T-cell (primary cell): ENCODE measurements around the gene IL34. TPM values are rescaled to one million over a fixed set of nuclear protein-coding genes. Genes with fewer than 3 reads are reported as not detected.
A peak's percentile ranks its signal among the peaks of the same experiment; 100 is the strongest.

Source experiments
- ATAC-seq, 4 experiments: fragments of 200-7000 bp in 3 of 4; fragments of 150-1000 bp in 1 of 4; cut with Tn5 transposase; replicated peaks in 1 of 4; 1 replicate in 3 of 4; 2 replicates in 1 of 4; pipeline ENCODE4 v1.10.0; 2021; ENCODE audit warnings: moderate library complexity in 3 of 4, mild to moderate bottlenecking in 2 of 4, moderate number of reproducible peaks in 1 of 4
- CTCF ChIA-PET, 2 donors: fragments of 300-600 bp; sonication (Branson Sonifier 250); formaldehyde crosslinking; loops; one replicate each; lab custom pipeline; 2022; ENCODE audit warnings: antibody characterized with exemption in 2 of 2; lab: Charles Lee
- POLR2A ChIA-PET, 2 donors: fragments of 300-600 bp; sonication (Branson Sonifier 250); formaldehyde crosslinking; loops; one replicate each; lab custom pipeline; 2022; ENCODE audit warnings: antibody characterized with exemption in 2 of 2; lab: Charles Lee
- DNase-seq, 35 experiments: peaks; one replicate each; pipeline versions ENCODE4 v3.0.0 to v3.0.0-alpha.2; 2013 to 2023
- H3K27ac ChIP-seq: one replicate; pipeline ENCODE4 v1.5.1; 2013; ENCODE audit warnings: low read length
- H3K27me3 ChIP-seq, 2 experiments: replicated peaks in 1 of 2; 1 replicate in 1 of 2; 2 replicates in 1 of 2; pipeline versions ENCODE4 v1.6.1 to v1.7.0; 2013; ENCODE audit warnings: low read length in 1 of 2, mixed read lengths in 1 of 2; ENCODE audit not compliant: control insufficient read depth in 2 of 2, insufficient read depth in 2 of 2; ENCODE audit errors: extremely low read depth in 1 of 2
- H3K36me3 ChIP-seq, 2 donors: 1 replicate in 1 of 2; 2 replicates in 1 of 2; pipeline versions ENCODE4 v1.6.1 to v1.7.0; 2013; ENCODE audit warnings: low read length in 1 of 2; ENCODE audit not compliant: control insufficient read depth in 2 of 2, insufficient read depth in 1 of 2; ENCODE audit errors: extremely low read depth in 1 of 2
- H3K4me1 ChIP-seq, 2 experiments: 1 replicate in 1 of 2; 2 replicates in 1 of 2; pipeline versions ENCODE4 v1.6.1 to v1.7.0; 2013; ENCODE audit warnings: low read length in 2 of 2, mixed read lengths in 1 of 2; ENCODE audit not compliant: insufficient read depth in 2 of 2, control insufficient read depth in 1 of 2; ENCODE audit errors: extremely low read depth in 1 of 2
- H3K4me3 ChIP-seq, 2 donors: 1 replicate in 1 of 2; 2 replicates in 1 of 2; pipeline versions ENCODE4 v1.5.1 to v1.7.0; 2013; ENCODE audit warnings: mild to moderate bottlenecking in 2 of 2, low read length in 1 of 2, moderate library complexity in 1 of 2; ENCODE audit not compliant: control insufficient read depth in 1 of 2; ENCODE audit errors: extremely low read depth in 1 of 2
- H3K9me3 ChIP-seq: 2 replicates; pipeline ENCODE4 v1.7.0; 2013
- H3K27ac Mint-ChIP-seq, 2 donors: one replicate each; pipeline ENCODE4 v1.8.0; 2020 to 2021; ENCODE audit warnings: mild to moderate bottlenecking in 2 of 2, mixed read lengths in 2 of 2
- H3K27me3 Mint-ChIP-seq, 2 donors: one replicate each; pipeline ENCODE4 v1.8.0; 2021 to 2022; ENCODE audit warnings: mixed read lengths in 2 of 2
- H3K36me3 Mint-ChIP-seq: one replicate; pipeline ENCODE4 v1.8.0; 2021; ENCODE audit warnings: mixed read lengths
- H3K4me1 Mint-ChIP-seq, 3 donors: one replicate each; pipeline ENCODE4 v1.8.0; 2020 to 2022; ENCODE audit warnings: mixed read lengths in 3 of 3, mild to moderate bottlenecking in 1 of 3
- H3K4me3 Mint-ChIP-seq, 3 donors: one replicate each; pipeline ENCODE4 v1.8.0; 2020 to 2022; ENCODE audit warnings: mild to moderate bottlenecking in 3 of 3, mixed read lengths in 3 of 3, moderate library complexity in 3 of 3
- H3K9me3 Mint-ChIP-seq, 3 donors: one replicate each; pipeline ENCODE4 v1.8.0; 2020 to 2022; ENCODE audit warnings: mixed read lengths in 3 of 3
- WGBS: methylation state at CpG from one replicate; pipeline ENCODE4 v1.1.5; 2013; ENCODE audit warnings: missing lambda C conversion rate; ENCODE audit not compliant: insufficient coverage; 5-methylcytosine and 5-hydroxymethylcytosine counted together
- total RNA-seq, 35 experiments: library from RNA in 6 of 35; stranded (reverse) in 6 of 35; fragments of 120-200 nt in 1 of 35; gene quantifications; one replicate each; pipeline versions ENCODE4 v1.2.1 to v1.2.4 and lab custom pipeline; 2013 to 2026

IL34 gene
- total RNA-seq, 5 donors from 2014 or later (not counting 1 experiment from before 2014, with no cell fraction given): 0.20 to 0.53 (median 0.45) TPM; not detected in 2

DNA sequence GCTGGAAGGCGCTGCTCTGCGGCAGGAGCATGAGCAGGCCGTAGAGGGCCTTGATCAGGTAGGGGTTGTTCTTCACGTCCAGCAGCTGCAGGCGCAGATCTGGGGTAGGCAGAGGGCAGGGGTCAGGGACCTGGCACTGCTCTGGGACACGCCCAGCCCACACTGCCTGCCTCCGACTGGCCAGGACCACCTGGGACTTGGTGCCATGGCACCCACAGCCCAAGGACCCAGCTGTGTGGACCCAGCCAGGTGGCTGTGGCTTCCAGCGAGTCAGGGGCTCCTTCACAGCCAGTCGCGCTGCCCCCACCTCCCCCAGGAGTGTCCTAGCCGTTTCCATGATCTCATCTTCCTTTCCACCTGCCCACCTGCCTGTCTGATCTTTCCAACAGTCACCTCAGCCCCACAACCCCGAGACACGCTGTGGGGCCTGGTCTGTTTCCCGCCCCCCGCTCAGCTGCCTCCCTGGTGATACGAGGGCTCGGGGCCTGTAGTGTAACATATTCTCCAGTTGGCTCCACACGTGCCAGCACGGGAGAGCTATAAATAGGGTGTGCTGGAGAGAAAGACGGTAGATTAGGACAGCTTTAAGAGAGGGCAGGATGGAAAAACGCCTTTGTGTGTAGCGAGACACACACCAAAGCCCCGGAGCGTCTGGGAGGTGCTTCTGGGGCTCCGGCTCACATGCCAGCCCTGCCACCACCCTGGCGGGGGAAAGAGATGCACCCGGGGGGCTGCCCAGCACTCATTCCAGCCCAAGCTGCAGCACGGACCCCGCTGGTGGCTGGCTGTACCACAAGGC is 46.7 kb downstream of the IL34 start:
- Mint-ChIP-seq H3K36me3 (peaks cover 6% of the 10 kb centered on the region), H3K4me1 (peaks cover 22 to 29% (median 22%) of the 10 kb centered on the region in 3 donors), H3K27ac (no peak overlapping the region), H3K4me3 (no peak overlapping the region), H3K27me3 (no peaks in the 10 kb centered on the region), H3K9me3 (no peaks in the 10 kb centered on the region)
- 77% methylated on average over 23 of the region's 29 CpGs for WGBS
- peaks cover 0 to under 1% of the 10 kb centered on the region in 2 donors for H3K36me3 ChIP-seq
- DNase-seq (no peak), ATAC-seq (no peak)
- no peaks in the 10 kb centered on the region for H3K9me3 ChIP-seq
- peaks cover 16 to 45% of the 10 kb centered on the region in 2 experiments for H3K4me1 ChIP-seq
- H3K27me3 ChIP-seq: no peaks in the 10 kb centered on the region
- ChIA-PET POLR2A (interaction anchor here in 1 of 2 donors (1.0 kb wide), 1 partner anchor 17 kb away, joined by 3 read pairs; no protein-coding TSS in a partner anchor), CTCF (no interaction called here)
- H3K27ac ChIP-seq: no peak overlapping the region
- H3K4me3 ChIP-seq: no peak overlapping the region

DNA sequence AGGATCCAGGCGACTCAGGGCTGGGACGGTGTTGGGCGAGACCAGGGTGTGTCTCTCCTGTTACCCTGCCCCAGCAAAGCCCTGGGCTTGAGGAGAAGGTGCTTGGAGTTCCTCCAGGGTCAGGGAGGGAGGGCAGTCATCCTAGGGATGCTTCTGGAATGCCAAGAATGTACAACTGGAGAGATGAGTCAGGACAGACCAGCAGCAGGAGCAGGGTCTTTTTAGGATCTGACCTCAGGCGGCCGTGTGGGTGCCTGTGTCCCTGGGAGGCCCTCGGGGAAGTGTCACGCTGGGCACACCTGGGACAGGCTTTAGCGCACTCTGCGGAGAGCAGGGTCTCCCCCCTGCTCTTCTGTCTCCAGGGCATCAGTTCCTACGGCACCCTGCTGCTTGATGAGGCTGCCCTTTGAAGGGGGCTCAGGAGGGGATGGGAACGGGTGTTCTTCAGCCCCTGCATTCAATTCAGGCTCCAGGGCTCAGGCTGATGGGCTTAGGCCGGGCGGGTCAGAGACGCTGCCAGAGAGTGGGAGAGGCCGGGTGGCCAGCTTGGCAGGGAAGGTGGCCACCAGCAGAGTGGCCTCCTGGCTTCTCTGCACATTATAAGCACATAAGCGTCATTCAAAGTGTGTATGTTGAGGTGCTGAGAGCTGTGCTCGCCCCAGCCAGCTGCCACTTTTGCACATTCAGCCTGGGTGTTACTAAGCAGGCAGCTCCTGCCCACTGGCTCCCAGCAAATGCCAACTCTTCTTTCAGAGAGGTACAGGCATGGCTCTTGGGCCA is 47.9 kb downstream of the IL34 start:
- H3K36me3 Mint-ChIP-seq: peaks cover 7% of the 10 kb centered on the region
- Histone ChIP-seq H3K4me3 (no peak overlapping the region), H3K36me3 (peaks cover 7% of the 10 kb centered on the region in 2 donors), H3K27me3 (no peaks in the 10 kb centered on the region), H3K9me3 (no peaks in the 10 kb centered on the region), H3K4me1 (peaks cover 16 to 45% of the 10 kb centered on the region in 2 experiments), H3K27ac (no peak overlapping the region)
- ChIA-PET POLR2A (no interaction called here), CTCF (no interaction called here)
- 96% methylated on average over 10 of the region's 17 CpGs for WGBS
- H3K4me1 Mint-ChIP-seq: peaks cover 25 to 34% (median 26%) of the 10 kb centered on the region in 3 donors
- DNase-seq (no peak), ATAC-seq (no peak)
- no peak overlapping the region for H3K27ac Mint-ChIP-seq
- no peak overlapping the region for H3K4me3 Mint-ChIP-seq
- H3K27me3 Mint-ChIP-seq: no peaks in the 10 kb centered on the region
- H3K9me3 Mint-ChIP-seq: no peaks in the 10 kb centered on the region

DNA sequence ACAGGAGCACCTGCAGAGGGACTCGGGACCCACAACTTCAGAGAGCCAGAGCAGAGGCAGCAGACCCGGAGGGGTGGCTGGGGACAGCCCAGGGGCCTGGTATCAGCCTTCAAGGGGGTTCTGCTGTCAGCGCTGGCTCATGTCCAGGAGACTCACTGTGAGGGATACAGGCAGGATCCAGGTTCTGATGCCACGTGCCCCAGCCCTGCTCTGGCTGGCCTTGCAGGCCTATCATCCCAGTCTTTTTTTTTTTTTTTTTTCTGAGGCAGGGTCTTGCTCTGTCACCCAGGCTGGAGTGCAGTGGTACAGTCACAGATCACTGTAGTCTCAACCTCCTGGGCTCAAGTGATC is 48.5 kb downstream of the IL34 start:
- peaks cover 16 to 41% of the 10 kb centered on the region in 2 experiments for H3K4me1 ChIP-seq
- H3K4me1 Mint-ChIP-seq: peaks cover 26 to 34% (median 27%) of the 10 kb centered on the region in 3 donors
- CTCF ChIA-PET: no interaction called here
- no peak overlapping the region for H3K4me3 Mint-ChIP-seq
- POLR2A ChIA-PET: no interaction called here
- no peaks in the 10 kb centered on the region for H3K9me3 Mint-ChIP-seq
- no peak overlapping the region for H3K27ac ChIP-seq
- no peak for DNase-seq
- no peaks in the 10 kb centered on the region for H3K27me3 Mint-ChIP-seq
- no peaks in the 10 kb centered on the region for H3K9me3 ChIP-seq
- ATAC-seq: no peak
- H3K27ac Mint-ChIP-seq: no peak overlapping the region
- H3K36me3 ChIP-seq: peaks cover 7 to 10% of the 10 kb centered on the region in 2 donors
- H3K36me3 Mint-ChIP-seq: peaks cover 9% of the 10 kb centered on the region
- WGBS: 87% methylated on average over 3 of the region's 4 CpGs
- H3K27me3 ChIP-seq: no peaks in the 10 kb centered on the region
- no peak overlapping the region for H3K4me3 ChIP-seq

DNA sequence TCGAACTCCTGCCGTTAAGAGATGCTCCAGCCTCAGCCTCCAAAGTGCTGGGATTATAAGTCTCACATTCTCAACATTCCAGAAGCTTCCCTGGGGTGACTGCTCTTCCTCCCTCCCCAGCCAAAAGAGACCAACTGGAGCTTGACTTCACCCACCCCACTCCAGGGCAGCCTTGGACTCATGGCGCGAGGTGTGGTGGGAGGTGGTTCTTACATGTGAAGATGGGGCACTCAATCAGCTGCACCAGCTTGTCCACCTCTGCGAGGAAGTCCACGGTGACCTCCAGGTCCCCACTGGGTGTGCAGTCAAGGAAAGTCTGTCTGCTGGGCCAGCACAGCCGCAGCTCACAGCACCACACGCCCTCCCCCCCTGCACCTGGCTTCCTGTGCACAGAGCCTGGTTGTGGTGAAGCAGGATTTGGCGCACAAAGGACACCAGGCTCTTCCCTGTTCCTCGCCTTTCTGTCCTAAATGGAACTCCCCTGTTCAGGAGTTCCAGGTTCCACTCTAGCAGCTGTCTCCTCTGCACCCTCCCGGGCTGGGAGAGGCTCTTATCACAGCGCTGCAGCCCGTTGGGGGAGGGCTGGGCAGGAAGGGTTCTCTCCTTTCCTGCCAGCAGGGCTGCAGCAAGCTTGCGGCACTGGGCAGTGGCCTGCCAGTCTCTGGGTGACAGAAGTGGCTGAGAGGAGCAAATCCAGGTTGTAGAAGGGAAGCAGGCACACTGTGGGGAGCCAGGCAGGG is 49.1 kb downstream of the IL34 start:
- H3K27ac ChIP-seq: no peak overlapping the region
- H3K4me3 ChIP-seq: peak overlapping the region in 1 of 2 donors; percentile 25
- Mint-ChIP-seq H3K4me3 (peak overlapping the region in 1 of 3 donors; percentile 65), H3K4me1 (peaks cover 26 to 34% (median 27%) of the 10 kb centered on the region in 3 donors), H3K36me3 (peaks cover 9% of the 10 kb centered on the region), H3K27ac (peak overlapping the region; percentile 43 to 77), H3K9me3 (no peaks in the 10 kb centered on the region), H3K27me3 (no peaks in the 10 kb centered on the region)
- peaks cover 16 to 41% of the 10 kb centered on the region in 2 experiments for H3K4me1 ChIP-seq
- H3K9me3 ChIP-seq: no peaks in the 10 kb centered on the region
- peak in 3 of 4 experiments; percentile 51 to 61 (median 53) for ATAC-seq
- no peaks in the 10 kb centered on the region for H3K27me3 ChIP-seq
- peak in 12 of 35 experiments; percentile 9 to 40 (median 22) for DNase-seq
- H3K36me3 ChIP-seq: peaks cover 10 to 13% of the 10 kb centered on the region in 2 donors
- ChIA-PET CTCF (no interaction called here), POLR2A (no interaction called here)
- WGBS: 18% methylated on average over 7 of the region's 14 CpGs

DNA sequence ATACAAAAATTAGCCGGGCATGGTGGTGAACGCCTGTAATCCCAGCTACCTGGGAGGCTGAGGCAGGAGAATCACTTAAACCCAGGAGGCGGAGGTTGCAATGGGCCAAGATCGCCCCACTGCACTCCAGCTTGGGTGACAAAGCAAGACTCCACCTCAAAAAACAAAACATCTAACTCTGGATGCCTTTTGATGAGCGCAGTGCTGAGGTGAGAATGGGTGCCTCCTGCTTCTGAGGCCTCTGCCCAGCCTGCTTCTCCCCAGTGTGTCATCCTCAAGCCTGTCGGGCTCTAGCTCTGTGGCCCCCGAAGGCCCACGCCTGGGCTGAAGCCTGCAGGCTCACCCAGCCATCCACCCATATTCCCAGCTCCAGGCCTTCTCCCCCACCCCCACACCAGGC is 50.0 kb downstream of the IL34 start:
- Histone ChIP-seq H3K4me1 (peaks cover 16 to 41% of the 10 kb centered on the region in 2 experiments), H3K27ac (no peak overlapping the region), H3K4me3 (no peak overlapping the region), H3K9me3 (no peaks in the 10 kb centered on the region), H3K36me3 (peaks cover 11 to 13% of the 10 kb centered on the region in 2 donors), H3K27me3 (no peaks in the 10 kb centered on the region)
- peak in 1 of 35 experiments; percentile 18 for DNase-seq
- ChIA-PET CTCF (no interaction called here), POLR2A (no interaction called here)
- H3K27me3 Mint-ChIP-seq: no peaks in the 10 kb centered on the region
- no peaks in the 10 kb centered on the region for H3K9me3 Mint-ChIP-seq
- peaks cover 26 to 34% (median 27%) of the 10 kb centered on the region in 3 donors for H3K4me1 Mint-ChIP-seq
- H3K36me3 Mint-ChIP-seq: peaks cover 9% of the 10 kb centered on the region
- H3K27ac Mint-ChIP-seq: peak overlapping the region; percentile 39 to 77
- ATAC-seq: peak in 3 of 4 experiments; percentile 33 to 50 (median 42)
- H3K4me3 Mint-ChIP-seq: peak overlapping the region in 1 of 3 donors; percentile 65
- WGBS: 79% methylated on average over 2 of the region's 8 CpGs
